HAP-1 (cell line): Measurements from ENCODE around the gene GOT1.

Source experiments
- DNase-seq, 2 experiments: peaks; one replicate each; pipeline ENCODE4 v3.0.0-alpha.2; 2016 to 2020; ENCODE audit warnings: low spot score in 2 of 2
- H3K27me3 ChIP-seq: fragments of 250-450 bp; sonication (Bioruptor Pico); 2 replicates; pipeline ENCODE4 v1.5.1; 2020; ENCODE audit warnings: low read depth, mild to moderate bottlenecking, moderate library complexity
- H3K36me3 ChIP-seq: fragments of 250-450 bp; sonication (Bioruptor Pico); replicated peaks from 2 replicates; pipeline ENCODE4 v1.5.1; 2020; ENCODE audit warnings: mild to moderate bottlenecking
- H3K4me1 ChIP-seq: fragments of 250-450 bp; sonication (Bioruptor Pico); 2 replicates; pipeline ENCODE4 v1.5.1; 2020; ENCODE audit warnings: mild to moderate bottlenecking
- H3K4me3 ChIP-seq: fragments of 250-450 bp; sonication (Bioruptor Pico); 2 replicates; pipeline ENCODE4 v1.5.1; 2020; ENCODE audit warnings: mild to moderate bottlenecking, moderate library complexity
- H3K9me3 ChIP-seq: fragments of 250-450 bp; sonication (Bioruptor Pico); 2 replicates; pipeline ENCODE4 v1.5.1; 2020; ENCODE audit warnings: mild to moderate bottlenecking, moderate library complexity
- in situ Hi-C: fragments of 300-500 bp; cut with MboI; formaldehyde crosslinking; loops from 3 replicates; pipeline ENCODE4 v1.14.3; 2020; ENCODE audit warnings: low sequenced_read_pairs, inconsistent platforms, mixed read lengths

GOT1 gene

DNA sequence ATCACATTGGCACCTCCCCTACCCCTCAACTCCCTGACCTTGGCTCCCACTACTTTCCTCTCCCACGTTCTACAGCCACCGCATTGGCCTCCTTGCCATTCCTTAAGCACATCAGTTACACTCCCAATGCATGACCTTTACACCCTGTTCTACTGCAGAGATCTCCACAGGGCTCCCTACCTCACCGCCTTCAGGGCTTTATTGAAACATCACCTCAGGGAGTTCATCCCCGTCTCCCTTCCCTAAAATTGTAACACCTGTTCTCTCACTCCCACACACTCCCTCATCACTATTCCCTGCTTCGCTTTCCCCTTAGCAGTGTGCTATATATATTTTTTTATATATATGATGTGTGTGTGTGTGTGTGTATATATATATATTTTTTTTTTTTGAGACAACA is 82.8 kb downstream of the GOT1 start:
- 0 out of 2 replicates have a peak, but pooled peaks cover 2% of the 10 kb centered on the region for H3K36me3 ChIP-seq
- in situ Hi-C loops, result no loop called here
- H3K27me3 ChIP-seq, result no peaks in the 10 kb centered on the region
- no peaks in the 10 kb centered on the region for H3K4me1 ChIP-seq
- H3K4me3 ChIP-seq, result no peak overlapping the region
- no peaks in the 10 kb centered on the region for H3K9me3 ChIP-seq
- no peak for DNase-seq
